Memory B cell (primary cell): ENCODE results near the gene CDH4.
"Not testable (repeated sequence)": the region's sequence is repeated elsewhere in the genome, so short reads cannot be mapped to it uniquely, and the experiment has no call there.

Source experiments
- ATAC-seq: fragments of 150-1000 bp; cut with Tn5 transposase; 2 replicates; pipeline ENCODE4 v1.10.0; 2021; ENCODE audit warnings: low read depth, mild to moderate bottlenecking, moderate library complexity
- DNase-seq, 2 donors: peaks; one replicate each; pipeline ENCODE4 v3.0.0; 2022; ENCODE audit warnings: low spot score in 2 of 2
- H3K27ac Mint-ChIP-seq: one replicate; pipeline ENCODE4 v1.8.0; 2022; ENCODE audit warnings: mild to moderate bottlenecking, moderate library complexity, mixed read lengths
- H3K27me3 Mint-ChIP-seq: one replicate; pipeline ENCODE4 v1.8.0; 2022; ENCODE audit warnings: mixed read lengths
- H3K36me3 Mint-ChIP-seq: one replicate; pipeline ENCODE4 v1.8.0; 2022; ENCODE audit warnings: mild to moderate bottlenecking, mixed read lengths
- H3K4me1 Mint-ChIP-seq: one replicate; pipeline ENCODE4 v1.8.0; 2022; ENCODE audit warnings: mixed read lengths
- H3K4me3 Mint-ChIP-seq: one replicate; pipeline ENCODE4 v1.8.0; 2022; ENCODE audit warnings: mild to moderate bottlenecking, moderate library complexity, mixed read lengths
- H3K9me3 Mint-ChIP-seq: one replicate; pipeline ENCODE4 v1.8.0; 2022; ENCODE audit warnings: mixed read lengths

The CDH4 gene

DNA sequence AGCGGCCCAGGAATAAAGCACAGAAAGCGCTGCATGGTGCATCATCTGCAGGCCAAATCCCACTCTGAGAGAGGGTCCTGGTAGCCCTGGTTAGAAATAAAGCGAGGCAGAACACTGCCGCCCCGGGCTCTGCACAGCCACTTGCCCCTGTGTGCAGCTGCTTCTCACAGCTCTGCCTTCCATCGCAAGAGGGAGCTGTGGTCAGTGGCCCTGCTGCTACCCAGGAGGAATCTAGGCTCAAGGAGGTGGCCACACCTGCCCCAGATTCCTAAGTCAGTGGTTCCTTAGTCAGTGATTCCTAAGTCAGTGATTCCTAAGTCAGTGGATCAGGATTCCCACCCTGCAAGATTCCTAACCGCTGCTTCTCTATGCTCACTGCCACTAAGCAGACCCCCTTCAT is 8.8 kb downstream of the CDH4 start:
- Mint-ChIP-seq H3K27me3 (peaks cover 5% of the 10 kb centered on the region), H3K4me1 (no peaks in the 10 kb centered on the region), H3K9me3 (peaks cover 4% of the 10 kb centered on the region), H3K4me3 (no peak overlapping the region), H3K36me3 (no peaks in the 10 kb centered on the region), H3K27ac (no peak overlapping the region)
- DNase-seq (no peak), ATAC-seq (no peak)

DNA sequence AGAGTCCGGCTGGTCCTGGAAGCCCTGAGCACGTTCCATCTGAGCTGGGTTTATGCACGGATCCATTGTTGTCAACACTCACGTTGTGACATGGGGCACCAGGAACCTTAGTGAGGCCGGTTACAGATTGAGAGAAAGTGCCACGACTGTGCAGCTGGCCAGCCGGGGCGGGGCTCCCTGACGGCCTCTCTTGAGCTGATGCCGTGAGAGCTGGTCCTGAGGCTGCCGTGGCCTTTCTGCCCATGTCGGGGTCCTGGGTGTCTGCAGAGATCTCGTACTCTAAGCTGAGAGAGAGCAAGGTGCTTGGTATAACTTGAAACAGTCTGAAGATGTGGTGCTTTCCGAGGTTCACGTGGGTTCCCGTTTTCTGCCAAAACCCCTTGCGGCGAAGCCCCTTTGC is 10.0 kb downstream of the CDH4 start:
- ATAC-seq, result no peak
- no peak overlapping the region for H3K4me3 Mint-ChIP-seq
- H3K27me3 Mint-ChIP-seq, result peaks cover 7% of the 10 kb centered on the region
- no peak overlapping the region for H3K27ac Mint-ChIP-seq
- peaks cover 3% of the 10 kb centered on the region for H3K9me3 Mint-ChIP-seq
- no peaks in the 10 kb centered on the region for H3K36me3 Mint-ChIP-seq
- DNase-seq, result no peak
- H3K4me1 Mint-ChIP-seq, result no peaks in the 10 kb centered on the region

DNA sequence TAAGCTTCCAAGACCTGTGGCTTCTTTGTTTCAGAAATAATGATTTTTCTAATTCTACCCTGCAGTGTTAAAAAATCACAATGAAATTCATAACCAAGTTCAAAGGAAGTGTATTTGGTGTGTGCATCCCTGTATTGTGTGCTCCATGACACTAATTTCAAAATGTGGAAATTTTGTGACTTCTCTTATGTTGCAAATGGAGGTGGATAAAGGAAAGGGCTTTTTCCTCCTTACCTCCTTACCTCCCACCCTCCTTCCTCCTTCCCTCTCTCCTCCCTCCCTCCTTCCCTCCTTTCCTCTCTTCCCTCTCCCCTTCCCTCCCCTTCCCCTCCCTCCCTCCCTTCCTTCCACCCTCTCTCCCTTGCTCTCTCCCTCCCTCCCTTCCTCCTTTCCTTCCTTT is 10.5 kb downstream of the CDH4 start:
- Mint-ChIP-seq H3K9me3 (peaks cover 3% of the 10 kb centered on the region), H3K27me3 (peaks cover 7% of the 10 kb centered on the region), H3K27ac (no peak overlapping the region), H3K4me3 (no peak overlapping the region), H3K4me1 (no peaks in the 10 kb centered on the region), H3K36me3 (no peaks in the 10 kb centered on the region)
- DNase-seq (no peak), ATAC-seq (no peak)

DNA sequence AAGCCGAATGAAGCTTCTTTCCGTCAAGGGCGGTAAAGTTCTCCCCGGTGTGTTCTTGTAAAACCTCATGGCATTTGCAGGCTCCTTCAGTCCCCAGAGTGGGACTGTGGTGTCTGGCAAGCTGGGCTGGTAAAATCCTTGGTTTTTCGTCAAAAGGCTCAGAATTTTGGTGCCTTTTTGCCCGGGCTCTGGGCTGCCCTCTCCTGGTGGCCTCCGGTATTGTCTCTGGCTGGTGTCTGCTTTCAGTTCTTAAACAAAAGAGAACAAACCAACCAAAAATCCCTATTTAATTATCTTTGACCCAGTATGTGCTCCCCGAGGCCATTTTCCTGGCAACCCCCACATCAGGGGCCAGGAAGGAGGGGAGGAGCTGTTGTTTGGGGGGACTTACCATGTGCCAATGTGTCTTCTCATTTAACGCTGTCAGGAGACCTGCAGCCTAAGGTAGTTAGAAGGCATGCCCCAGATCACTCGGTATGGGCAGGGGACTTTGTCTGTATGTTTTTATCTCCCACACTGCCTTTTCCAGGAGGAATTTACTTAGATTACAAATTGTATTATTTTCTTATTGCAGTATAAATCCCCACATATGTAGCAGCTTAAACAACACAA is 11.1 kb downstream of the CDH4 start:
- Mint-ChIP-seq H3K36me3 (no peaks in the 10 kb centered on the region), H3K27ac (no peak overlapping the region), H3K4me1 (no peaks in the 10 kb centered on the region), H3K9me3 (peaks cover 3% of the 10 kb centered on the region), H3K27me3 (peaks cover 7% of the 10 kb centered on the region), H3K4me3 (no peak overlapping the region)
- ATAC-seq, result no peak
- no peak for DNase-seq

DNA sequence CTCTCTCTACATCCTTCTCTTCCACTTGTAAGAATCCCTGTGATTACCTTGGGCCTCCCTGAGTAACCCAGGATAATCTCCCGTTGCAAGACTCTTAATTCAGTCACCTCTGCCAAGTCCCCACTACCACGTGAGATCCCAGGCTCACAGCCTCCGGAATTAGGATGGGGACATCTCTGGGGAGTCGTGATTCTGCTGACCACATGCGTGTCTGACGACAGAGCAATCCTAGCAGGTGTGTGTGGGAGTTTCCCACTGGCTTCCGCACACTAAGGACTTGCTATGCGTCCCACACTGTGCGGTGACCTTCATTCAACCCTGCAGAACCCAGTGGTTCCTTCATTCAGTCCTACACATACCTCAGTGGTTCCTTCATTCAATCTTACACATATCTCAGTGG is 11.9 kb downstream of the CDH4 start:
- Mint-ChIP-seq H3K4me1 (no peaks in the 10 kb centered on the region), H3K4me3 (no peak overlapping the region), H3K9me3 (peaks cover 3% of the 10 kb centered on the region), H3K27ac (no peak overlapping the region), H3K36me3 (no peaks in the 10 kb centered on the region), H3K27me3 (peaks cover 7% of the 10 kb centered on the region)
- DNase-seq, result no peak
- ATAC-seq, result no peak

DNA sequence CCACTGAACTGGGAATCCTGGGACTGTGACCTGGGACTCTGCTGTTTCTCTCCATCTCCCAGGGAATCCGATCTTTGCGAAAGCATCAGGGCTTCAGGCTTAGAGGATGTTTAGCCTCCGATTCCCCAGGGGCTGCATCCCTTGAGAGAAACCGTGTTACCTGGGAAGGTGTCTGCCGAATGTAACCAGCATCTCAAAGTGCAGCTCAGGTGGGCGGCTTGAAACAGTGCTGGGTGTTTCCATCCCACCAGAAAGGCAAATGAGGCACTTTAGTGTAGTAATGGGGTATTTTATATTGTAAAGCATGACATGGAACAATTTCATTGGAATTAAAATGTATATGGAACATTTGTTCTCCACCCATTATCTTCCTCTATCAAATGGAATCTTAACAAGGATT is 15.2 kb downstream of the CDH4 start:
- DNase-seq (no peak), ATAC-seq (no peak)
- H3K9me3 Mint-ChIP-seq, result peaks cover 3% of the 10 kb centered on the region
- H3K27me3 Mint-ChIP-seq, result peaks cover 9% of the 10 kb centered on the region
- H3K27ac Mint-ChIP-seq, result no peak overlapping the region
- no peaks in the 10 kb centered on the region for H3K4me1 Mint-ChIP-seq
- H3K4me3 Mint-ChIP-seq, result no peak overlapping the region
- H3K36me3 Mint-ChIP-seq, result no peaks in the 10 kb centered on the region

DNA sequence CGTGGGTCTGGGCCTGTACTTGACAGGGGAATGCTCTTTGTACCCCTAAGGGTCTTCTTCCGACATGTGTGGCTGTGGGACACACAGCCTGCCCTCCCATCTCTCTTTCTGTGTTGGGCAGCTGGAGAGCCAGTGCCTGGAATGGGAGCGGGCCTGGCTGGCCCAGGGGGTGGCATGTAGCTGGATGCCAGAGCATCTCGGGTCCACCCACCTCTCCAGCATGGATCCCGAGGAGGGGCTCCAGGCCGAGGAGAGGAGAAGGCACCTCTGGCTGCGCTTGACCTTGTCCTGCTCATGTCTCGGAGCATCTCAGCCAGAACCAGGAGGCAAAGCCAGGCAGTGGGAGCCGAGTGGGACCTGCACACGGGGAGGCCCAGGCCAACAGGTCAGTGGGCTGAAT is 16.0 kb downstream of the CDH4 start:
- ATAC-seq, result no peak
- Mint-ChIP-seq H3K27ac (no peak overlapping the region), H3K4me3 (no peak overlapping the region), H3K4me1 (no peaks in the 10 kb centered on the region), H3K36me3 (peaks cover 2% of the 10 kb centered on the region), H3K27me3 (peaks cover 11% of the 10 kb centered on the region), H3K9me3 (peaks cover 7% of the 10 kb centered on the region)
- no peak for DNase-seq

DNA sequence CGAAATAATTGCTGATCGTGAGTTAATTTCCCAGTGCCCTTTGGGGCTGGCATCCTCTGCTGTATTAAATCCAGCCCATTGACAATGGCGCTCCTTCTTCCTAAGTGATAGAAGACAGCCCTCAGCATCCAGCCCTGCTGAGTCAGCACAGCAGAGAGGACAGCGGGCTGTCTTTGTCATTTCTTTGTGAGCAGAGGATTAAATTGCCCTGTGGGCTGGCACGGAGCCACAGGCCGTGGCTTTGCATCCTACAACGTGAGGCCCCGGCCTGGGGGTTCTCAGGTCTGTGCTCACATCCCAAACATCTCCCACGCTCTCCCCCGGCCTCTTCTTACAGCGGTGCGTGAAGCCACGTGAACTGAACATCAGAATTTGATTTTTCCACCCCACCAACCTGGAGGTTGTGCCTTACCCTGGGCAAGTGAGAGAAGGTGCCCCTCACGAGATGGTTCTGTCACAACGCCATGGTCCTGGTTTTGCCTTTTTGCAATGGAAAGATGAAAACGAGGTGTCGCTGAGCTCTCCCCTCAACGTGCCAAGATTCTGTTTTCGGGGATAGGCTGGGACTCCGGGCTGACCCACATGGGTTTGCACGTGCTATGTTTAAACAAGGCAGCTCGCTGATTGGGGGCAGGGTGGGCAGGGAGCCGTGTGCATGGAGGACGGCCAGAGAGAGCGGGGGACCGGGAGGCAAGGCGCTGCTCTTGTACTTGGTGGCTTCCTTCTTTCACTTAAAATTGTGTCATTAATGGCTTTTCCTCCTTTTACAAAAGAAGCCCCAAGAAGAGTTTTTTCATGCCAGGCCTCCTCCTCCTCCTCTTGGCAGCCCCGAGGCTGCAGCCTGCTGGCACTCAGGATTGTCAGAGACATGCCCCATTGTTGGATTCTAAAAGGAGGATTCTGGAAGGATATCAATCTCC is 19.5 kb downstream of the CDH4 start:
- DNase-seq (no peak), ATAC-seq (no peak)
- Mint-ChIP-seq H3K36me3 (peaks cover 2% of the 10 kb centered on the region), H3K9me3 (peaks cover 18% of the 10 kb centered on the region), H3K4me1 (no peaks in the 10 kb centered on the region), H3K27me3 (peaks cover 6% of the 10 kb centered on the region), H3K4me3 (no peak overlapping the region), H3K27ac (no peak overlapping the region)

DNA sequence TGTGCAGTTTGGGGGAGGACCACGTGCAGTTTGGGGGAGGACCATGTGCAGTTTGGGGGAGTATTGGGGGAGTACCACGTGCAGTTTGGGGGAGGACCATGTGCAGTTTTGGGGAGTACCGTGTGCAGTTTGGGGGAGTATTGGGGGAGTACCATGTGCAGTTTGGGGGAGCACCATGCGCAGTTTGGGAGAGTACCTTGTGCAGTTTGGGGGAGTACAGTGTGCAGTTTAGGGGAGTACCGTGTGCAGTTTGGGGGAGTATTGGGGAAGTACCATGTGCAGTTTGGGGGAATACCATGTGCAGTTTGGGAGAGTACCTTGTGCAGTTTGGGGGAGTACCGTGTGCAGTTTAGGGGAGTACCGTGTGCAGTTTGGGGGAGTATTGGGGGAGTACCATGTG is 21.0 kb downstream of the CDH4 start:
- DNase-seq, H3K36me3 Mint-ChIP-seq, H3K27me3 Mint-ChIP-seq, H3K4me1 Mint-ChIP-seq, ATAC-seq, H3K27ac Mint-ChIP-seq, H3K4me3 Mint-ChIP-seq: not testable (repeated sequence)
- H3K9me3 Mint-ChIP-seq, result peaks cover 18% of the 10 kb centered on the region

DNA sequence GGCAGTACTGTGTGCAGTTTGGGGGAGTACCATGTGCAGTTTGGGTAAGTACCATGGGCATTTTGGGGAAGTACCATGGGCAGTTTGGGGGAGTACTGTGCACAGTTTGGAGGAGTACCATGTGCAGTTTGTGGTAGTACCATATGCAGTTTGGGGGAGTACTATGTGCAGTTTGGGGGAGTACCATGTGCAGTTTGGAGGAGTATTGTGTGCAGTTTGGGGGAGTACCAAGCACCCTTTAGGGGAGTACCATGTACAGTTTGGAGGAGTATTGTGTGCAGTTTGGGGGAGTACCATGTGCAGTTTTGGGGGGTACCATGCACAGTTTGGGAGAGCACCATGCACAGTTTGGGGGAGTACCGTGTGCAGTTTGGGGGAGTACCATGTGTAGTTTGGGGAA is 21.6 kb downstream of the CDH4 start:
- H3K27me3 Mint-ChIP-seq, H3K4me3 Mint-ChIP-seq, H3K4me1 Mint-ChIP-seq, H3K27ac Mint-ChIP-seq, ATAC-seq, H3K36me3 Mint-ChIP-seq, DNase-seq: not testable (repeated sequence)
- H3K9me3 Mint-ChIP-seq, result peaks cover 18% of the 10 kb centered on the region

DNA sequence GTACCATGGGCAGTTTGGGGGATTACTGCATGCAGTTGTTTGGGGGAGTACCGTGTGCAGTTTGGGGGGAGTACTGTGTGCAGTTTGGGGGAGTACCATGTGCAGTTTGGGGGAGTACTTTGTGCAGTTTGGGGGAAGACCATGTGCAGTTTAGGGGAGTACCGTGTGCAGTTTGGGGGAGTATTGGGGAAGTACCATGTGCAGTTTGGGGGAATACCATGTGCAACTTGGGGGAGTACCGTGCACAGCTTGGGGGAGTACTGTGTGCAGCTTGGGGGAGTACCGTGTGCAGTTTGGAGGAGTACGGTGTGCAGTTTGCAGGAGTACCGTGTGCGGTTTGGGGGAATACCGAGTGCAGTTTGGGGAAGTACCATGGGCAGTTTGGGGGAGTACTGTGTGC is 22.3 kb downstream of the CDH4 start:
- no peak for ATAC-seq
- H3K27ac Mint-ChIP-seq, result no peak overlapping the region
- no peaks in the 10 kb centered on the region for H3K4me1 Mint-ChIP-seq
- no peak for DNase-seq
- no peak overlapping the region for H3K4me3 Mint-ChIP-seq
- H3K9me3 Mint-ChIP-seq, result peaks cover 18% of the 10 kb centered on the region
- peaks cover 4% of the 10 kb centered on the region for H3K27me3 Mint-ChIP-seq
- H3K36me3 Mint-ChIP-seq, result peaks cover 2% of the 10 kb centered on the region

DNA sequence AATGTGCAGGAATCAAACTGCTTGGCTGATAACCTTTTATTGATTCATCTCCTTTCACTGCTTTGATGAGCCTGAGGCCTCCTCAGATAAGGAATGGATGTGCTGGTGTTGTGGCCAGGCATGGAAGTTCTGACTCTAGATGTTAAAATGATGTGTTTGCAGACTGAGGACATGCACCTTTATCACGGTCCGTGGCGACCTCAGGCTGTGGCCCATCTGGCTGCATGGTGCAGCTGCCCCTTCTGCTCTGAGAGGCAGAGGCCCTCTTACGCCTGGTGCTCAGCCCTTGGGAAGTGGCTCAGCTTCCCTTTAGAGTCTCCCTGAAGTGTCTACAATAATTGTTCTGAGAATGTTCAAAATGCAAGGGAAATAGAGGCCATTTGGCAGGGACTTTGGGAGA is 26.2 kb downstream of the CDH4 start:
- Mint-ChIP-seq H3K9me3 (peaks cover 14% of the 10 kb centered on the region), H3K4me3 (no peak overlapping the region), H3K27ac (no peak overlapping the region), H3K36me3 (no peaks in the 10 kb centered on the region), H3K27me3 (no peaks in the 10 kb centered on the region), H3K4me1 (peaks cover 3% of the 10 kb centered on the region)
- ATAC-seq (no peak), DNase-seq (no peak)

DNA sequence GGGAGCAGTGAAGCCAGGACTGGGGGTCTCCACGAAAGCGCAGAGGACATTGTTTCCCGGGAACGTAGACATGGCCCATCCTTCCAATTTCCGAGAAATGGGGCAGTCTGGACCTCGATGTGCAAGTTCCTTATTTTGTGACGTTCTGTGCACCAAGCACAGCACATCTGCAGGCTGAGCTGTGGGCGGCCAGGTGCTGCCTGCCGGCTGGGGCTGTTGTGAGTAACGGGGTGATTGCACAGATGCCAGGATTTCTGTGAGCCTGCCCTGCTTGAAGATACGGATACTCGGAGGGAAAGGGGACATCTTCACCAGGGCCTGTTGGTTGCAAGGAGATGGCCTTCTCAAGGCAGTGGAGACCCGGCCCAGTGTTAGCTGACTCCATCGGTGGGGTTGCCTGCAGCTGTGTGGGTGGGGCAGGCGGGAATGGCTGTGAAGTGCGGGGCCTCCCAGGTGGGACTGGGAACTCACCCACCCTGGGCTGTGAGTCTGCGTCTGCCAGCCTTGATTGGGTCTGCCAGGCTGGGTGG is 27.6 kb downstream of the CDH4 start:
- Mint-ChIP-seq H3K27ac (no peak overlapping the region), H3K27me3 (no peaks in the 10 kb centered on the region), H3K4me1 (peaks cover 3% of the 10 kb centered on the region), H3K4me3 (no peak overlapping the region), H3K36me3 (no peaks in the 10 kb centered on the region), H3K9me3 (peaks cover 10% of the 10 kb centered on the region)
- DNase-seq, result no peak
- ATAC-seq, result no peak

DNA sequence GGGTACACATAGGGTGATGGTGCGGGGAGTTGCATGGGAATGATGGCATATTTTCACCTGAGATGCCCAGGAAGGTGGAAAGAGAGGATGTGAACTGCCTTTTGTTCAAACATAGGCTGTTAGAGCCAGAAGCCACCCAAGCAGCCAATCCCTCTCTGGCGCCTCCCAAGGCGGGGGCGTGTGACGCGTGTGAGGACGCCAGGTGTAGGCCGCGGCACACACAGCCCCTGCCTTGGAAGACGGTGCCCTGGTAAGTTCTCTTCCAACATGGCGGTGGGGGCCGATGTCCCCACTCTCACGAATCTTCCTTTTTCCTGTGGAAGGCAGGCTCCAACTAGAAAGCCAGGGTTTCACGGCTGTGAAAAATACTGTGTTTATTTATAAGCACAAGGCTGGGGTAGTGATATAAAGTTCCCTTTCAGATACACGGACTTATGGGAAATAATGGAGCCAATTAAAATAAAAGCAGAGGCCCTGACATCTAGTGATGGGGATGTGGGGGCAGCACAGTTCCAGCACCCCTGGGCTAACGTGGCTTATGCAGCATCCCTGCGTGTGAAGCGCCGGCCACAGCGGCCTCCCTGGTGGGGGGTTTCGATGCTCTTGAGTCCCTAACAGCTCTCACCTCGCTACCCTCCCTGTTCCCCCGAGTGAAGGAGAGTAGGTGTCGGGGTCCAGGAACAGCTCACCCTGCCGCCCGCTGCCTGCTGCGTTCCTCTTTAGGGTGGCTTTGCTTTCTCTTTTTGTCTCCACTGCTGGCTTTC is 28.3 kb downstream of the CDH4 start:
- no peak for DNase-seq
- ATAC-seq, result no peak
- Mint-ChIP-seq H3K36me3 (no peaks in the 10 kb centered on the region), H3K4me3 (no peak overlapping the region), H3K27ac (no peak overlapping the region), H3K27me3 (no peaks in the 10 kb centered on the region), H3K9me3 (peaks cover 5% of the 10 kb centered on the region), H3K4me1 (peaks cover 5% of the 10 kb centered on the region)
